ENCODE measurements around the gene PIK3CB.
A peak's percentile ranks its signal among the peaks of the same experiment; 100 is the strongest.

The PIK3CB gene

GRCh38 chr3:138705675-138706074 lies 129.1 kb downstream of the PIK3CB start:
- no peak overlapping the region for H3K4me3 ChIP-seq (ENCODE audit: control insufficient read depth, low read depth, low read length)
- DNase-seq (ENCODE audit: low read depth): no peak
- no peak for TF ChIP-seq CTCF (IDR thresholded peaks at IDR 0.05; ENCODE audit: control insufficient read depth, insufficient read depth, low read depth, low read length, missing control alignments)

GRCh38 chr3:138696666-138697370 lies 137.9 kb downstream of the PIK3CB start:
- TF ChIP-seq CTCF (IDR thresholded peaks at IDR 0.05; ENCODE audit: control insufficient read depth, insufficient read depth, low read depth, low read length, missing control alignments): no peak
- DNase-seq (ENCODE audit: low read depth): no peak
- H3K4me3 ChIP-seq (ENCODE audit: control insufficient read depth, low read depth, low read length): no peak overlapping the region

GRCh38 chr3:138694287-138695007 lies 140.3 kb downstream of the PIK3CB start:
- no peak for TF ChIP-seq CTCF (IDR thresholded peaks at IDR 0.05; ENCODE audit: control insufficient read depth, insufficient read depth, low read depth, low read length, missing control alignments)
- peak; percentile 97 for DNase-seq (ENCODE audit: low read depth)
- no peak overlapping the region for H3K4me3 ChIP-seq (ENCODE audit: control insufficient read depth, low read depth, low read length)

- DNase-seq (ENCODE audit: low read depth): no peak
- H3K4me3 ChIP-seq (ENCODE audit: control insufficient read depth, low read depth, low read length): no peak overlapping the region
- no peak for TF ChIP-seq CTCF (IDR thresholded peaks at IDR 0.05; ENCODE audit: control insufficient read depth, insufficient read depth, low read depth, low read length, missing control alignments)
Observed at GRCh38 chr3:138692152-138692551, 142.6 kb downstream of the PIK3CB start.

GRCh38 chr3:138691351-138691750 lies 143.4 kb downstream of the PIK3CB start:
- no peak for TF ChIP-seq CTCF (IDR thresholded peaks at IDR 0.05; ENCODE audit: control insufficient read depth, insufficient read depth, low read depth, low read length, missing control alignments)

GRCh38 chr3:138690036-138690435 lies 144.7 kb downstream of the PIK3CB start:
- no peak for DNase-seq (ENCODE audit: low read depth)
- TF ChIP-seq CTCF (IDR thresholded peaks at IDR 0.05; ENCODE audit: control insufficient read depth, insufficient read depth, low read depth, low read length, missing control alignments): no peak

More at GRCh38 chr3:138691351-138691750, 143.4 kb downstream of the PIK3CB start:
- DNase-seq (ENCODE audit: low read depth): no peak
- H3K4me3 ChIP-seq (ENCODE audit: control insufficient read depth, low read depth, low read length): no peak overlapping the region

More at GRCh38 chr3:138690036-138690435, 144.7 kb downstream of the PIK3CB start:
- no peak overlapping the region for H3K4me3 ChIP-seq (ENCODE audit: control insufficient read depth, low read depth, low read length)

All from AG09309 (cell line).